Trophoblast cell (in vitro differentiated cells and primary cell): ENCODE data around the gene CFAP99.

Experiments used
- DNase-seq, 2 donors: peaks; one replicate each; pipeline ENCODE4 v3.0.0-alpha.2; 2016
- H2AFZ ChIP-seq: 2 replicates; pipeline ENCODE4 v1.6.1; 2013; ENCODE audit warnings: low read length, moderate library complexity, mild to moderate bottlenecking; ENCODE audit not compliant: insufficient read depth, poor library complexity
- H2AK5ac ChIP-seq: 2 replicates; pipeline ENCODE4 v1.6.1; 2013; ENCODE audit warnings: mild to moderate bottlenecking, low read length
- H2BK120ac ChIP-seq: 2 replicates; pipeline ENCODE4 v1.6.1; 2013; ENCODE audit warnings: low read length, mild to moderate bottlenecking, moderate library complexity; ENCODE audit not compliant: insufficient read depth, poor library complexity
- H2BK12ac ChIP-seq: 2 replicates; pipeline ENCODE4 v1.6.1; 2013; ENCODE audit warnings: mild to moderate bottlenecking, low read length, moderate library complexity
- H2BK5ac ChIP-seq: 2 replicates; pipeline ENCODE4 v1.6.1; 2013; ENCODE audit warnings: low read length, low read depth, moderate library complexity, mild to moderate bottlenecking; ENCODE audit not compliant: poor library complexity
- H3K14ac ChIP-seq: 2 replicates; pipeline ENCODE4 v1.6.1; 2013; ENCODE audit warnings: mild to moderate bottlenecking, low read length
- H3K18ac ChIP-seq: 2 replicates; pipeline ENCODE4 v1.6.1; 2013; ENCODE audit warnings: mild to moderate bottlenecking, low read length
- H3K23ac ChIP-seq: 2 replicates; pipeline ENCODE4 v1.6.1; 2013; ENCODE audit warnings: low read length
- H3K27ac ChIP-seq: 2 replicates; pipeline ENCODE4 v1.5.1; 2013; ENCODE audit warnings: low read depth, mild to moderate bottlenecking, inconsistent platforms, low read length, moderate library complexity
- H3K27me3 ChIP-seq: 2 replicates; pipeline ENCODE4 v1.6.1; 2013; ENCODE audit warnings: inconsistent platforms, mild to moderate bottlenecking, low read length, moderate library complexity; ENCODE audit not compliant: insufficient read depth
- H3K36me3 ChIP-seq, 2 experiments: 1 replicate in 1 of 2; 2 replicates in 1 of 2; pipeline ENCODE4 v1.6.1; 2013; ENCODE audit warnings: low read length in 2 of 2, mild to moderate bottlenecking in 2 of 2, moderate library complexity in 1 of 2; ENCODE audit not compliant: insufficient read depth in 2 of 2, control insufficient read depth in 1 of 2
- H3K4ac ChIP-seq: 2 replicates; pipeline ENCODE4 v1.6.1; 2013; ENCODE audit warnings: low read depth, mild to moderate bottlenecking, low read length, moderate library complexity
- H3K4me1 ChIP-seq, 2 experiments: 1 replicate in 1 of 2; 2 replicates in 1 of 2; pipeline ENCODE4 v1.6.1; 2013; ENCODE audit warnings: low read length in 2 of 2, mild to moderate bottlenecking in 2 of 2, moderate library complexity in 1 of 2; ENCODE audit not compliant: insufficient read depth in 2 of 2, control insufficient read depth in 1 of 2
- H3K4me2 ChIP-seq: 2 replicates; pipeline ENCODE4 v1.6.1; 2013; ENCODE audit warnings: inconsistent platforms, mild to moderate bottlenecking, low read length, moderate library complexity
- H3K4me3 ChIP-seq: 2 replicates; pipeline ENCODE4 v1.5.1; 2013; ENCODE audit warnings: mild to moderate bottlenecking, low read depth, low read length, inconsistent platforms
- H3K79me1 ChIP-seq: one replicate; pipeline ENCODE4 v1.6.1; 2013; ENCODE audit warnings: low read length
- H3K79me2 ChIP-seq: 2 replicates; pipeline ENCODE4 v1.6.1; 2013; ENCODE audit warnings: low read length, mild to moderate bottlenecking; ENCODE audit not compliant: control insufficient read depth, insufficient read depth, poor library complexity
- H3K9ac ChIP-seq: 2 replicates; pipeline ENCODE4 v1.6.1; 2013; ENCODE audit warnings: mild to moderate bottlenecking, low read length
- H3K9me3 ChIP-seq: 2 replicates; pipeline ENCODE4 v1.6.1; 2013; ENCODE audit warnings: low read depth, mild to moderate bottlenecking, control low read depth, inconsistent platforms, low read length; ENCODE audit not compliant: insufficient read depth
- H4K12ac ChIP-seq: 2 replicates; pipeline ENCODE4 v1.6.1; 2013; ENCODE audit warnings: low read depth, mild to moderate bottlenecking, low read length, moderate library complexity
- H4K8ac ChIP-seq: 2 replicates; pipeline ENCODE4 v1.6.1; 2013; ENCODE audit warnings: low read depth, mild to moderate bottlenecking, low read length, moderate library complexity
- H4K91ac ChIP-seq: one replicate; pipeline ENCODE4 v1.6.1; 2013; ENCODE audit warnings: low read depth, mild to moderate bottlenecking, low read length, moderate library complexity
- WGBS: extraction: QIAGEN DNeasy Blood & Tissue Kit; methylation state at CpG from one replicate; pipeline ENCODE4 v1.1.7; 2013; ENCODE audit warnings: missing lambda C conversion rate; ENCODE audit not compliant: insufficient read length, insufficient coverage; ENCODE audit errors: extremely low coverage; 5-methylcytosine and 5-hydroxymethylcytosine counted together

CFAP99 gene

DNA sequence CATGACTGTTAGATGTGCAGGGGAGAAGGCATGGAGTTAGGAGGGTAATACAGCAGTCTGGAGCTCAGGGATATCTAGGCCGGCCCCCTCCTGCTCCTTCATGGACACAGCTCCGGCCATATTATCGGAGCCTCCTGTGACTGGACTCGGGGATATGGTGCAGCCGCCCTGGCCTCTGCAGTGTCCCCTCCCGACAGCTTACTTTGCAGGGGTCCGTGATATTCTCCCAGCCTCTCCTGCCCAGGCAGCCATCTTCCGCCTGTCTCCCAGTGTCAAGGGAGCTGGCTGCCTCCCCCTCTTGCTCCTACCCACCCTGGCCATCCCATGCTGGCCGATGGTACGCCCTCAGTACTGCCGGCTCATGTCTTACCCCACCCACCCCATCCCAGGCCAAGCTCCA is 30.3 kb downstream of the CFAP99 start:
- H3K79me1 ChIP-seq: no peaks in the 10 kb centered on the region
- H2BK12ac ChIP-seq: no peak overlapping the region
- no peak overlapping the region for H2AFZ ChIP-seq
- H3K14ac ChIP-seq: no peak overlapping the region
- H3K18ac ChIP-seq: no peak overlapping the region
- no peak overlapping the region for H3K4me3 ChIP-seq
- H3K23ac ChIP-seq: no peak overlapping the region
- H3K4me2 ChIP-seq: no peak overlapping the region
- H2BK120ac ChIP-seq: no peak overlapping the region
- no CpG with 5 or more reads among the region's 11 CpGs for WGBS
- DNase-seq: no peak
- H3K4me1 ChIP-seq: no peaks in the 10 kb centered on the region
- no peak overlapping the region for H4K8ac ChIP-seq
- H3K27ac ChIP-seq: no peak overlapping the region
- H3K9me3 ChIP-seq: peaks cover 6% of the 10 kb centered on the region
- no peak overlapping the region for H4K12ac ChIP-seq
- no peak overlapping the region for H4K91ac ChIP-seq
- no peaks in the 10 kb centered on the region for H3K79me2 ChIP-seq
- H2AK5ac ChIP-seq: no peak overlapping the region
- H3K36me3 ChIP-seq: no peaks in the 10 kb centered on the region
- H3K4ac ChIP-seq: no peak overlapping the region
- no peaks in the 10 kb centered on the region for H3K27me3 ChIP-seq
- no peak overlapping the region for H2BK5ac ChIP-seq
- H3K9ac ChIP-seq: no peak overlapping the region

DNA sequence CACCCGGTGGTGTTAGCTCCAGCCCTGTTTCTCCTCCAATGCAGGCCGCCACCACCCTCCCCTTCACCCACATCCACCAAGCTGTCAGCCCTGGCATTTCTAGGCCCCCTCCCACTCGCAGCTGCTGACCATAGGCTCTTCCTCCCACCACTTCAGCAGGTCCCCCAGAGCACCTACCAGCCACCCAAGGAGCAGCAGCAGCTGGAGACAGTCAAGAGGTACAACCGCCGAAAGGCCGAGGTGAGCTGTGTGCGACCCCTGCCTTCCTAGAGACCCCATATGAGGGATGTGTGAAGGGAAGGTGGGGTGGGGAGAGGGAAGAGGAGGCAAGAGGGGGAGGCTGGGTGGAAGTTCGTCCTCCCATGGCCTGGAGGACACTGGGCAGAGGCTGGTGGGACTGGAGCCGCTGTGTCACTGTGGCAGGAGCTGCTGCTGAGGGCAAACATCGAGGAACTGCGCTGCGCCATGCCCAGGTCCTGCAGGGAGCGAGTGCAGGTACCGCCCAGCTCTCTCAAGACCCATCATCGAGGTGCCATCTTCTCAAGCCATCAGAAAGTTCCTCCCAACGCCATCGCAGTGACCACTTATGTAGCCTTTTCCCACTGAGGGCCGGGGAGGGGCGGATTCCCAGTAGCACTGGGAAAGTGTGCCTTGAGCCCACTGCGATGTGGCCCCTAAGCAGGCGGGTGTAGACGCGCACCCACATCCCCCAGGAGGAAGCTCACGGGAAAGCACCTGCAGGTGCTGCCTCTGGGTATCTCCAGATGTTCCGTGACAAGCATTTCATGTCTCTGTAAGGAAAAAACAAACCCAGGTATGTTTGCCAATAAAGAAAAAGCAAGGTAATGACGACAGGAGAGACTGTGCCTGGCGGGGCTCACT is 31.0 kb downstream of the CFAP99 start:
- no peak overlapping the region for H3K4me3 ChIP-seq
- no peak overlapping the region for H3K9ac ChIP-seq
- H3K4ac ChIP-seq: no peak overlapping the region
- H2AFZ ChIP-seq: no peak overlapping the region
- no peak overlapping the region for H3K27ac ChIP-seq
- H4K8ac ChIP-seq: no peak overlapping the region
- no peak overlapping the region for H3K23ac ChIP-seq
- H3K79me1 ChIP-seq: no peaks in the 10 kb centered on the region
- no peak overlapping the region for H2BK5ac ChIP-seq
- peaks cover 6% of the 10 kb centered on the region for H3K9me3 ChIP-seq
- no peak overlapping the region for H4K91ac ChIP-seq
- no CpG with 5 or more reads among the region's 27 CpGs for WGBS
- H3K36me3 ChIP-seq: no peaks in the 10 kb centered on the region
- H3K27me3 ChIP-seq: no peaks in the 10 kb centered on the region
- no peak overlapping the region for H2AK5ac ChIP-seq
- no peak overlapping the region for H3K18ac ChIP-seq
- H4K12ac ChIP-seq: no peak overlapping the region
- H2BK12ac ChIP-seq: no peak overlapping the region
- no peaks in the 10 kb centered on the region for H3K79me2 ChIP-seq
- no peak for DNase-seq
- no peak overlapping the region for H3K14ac ChIP-seq
- H3K4me2 ChIP-seq: no peak overlapping the region
- no peaks in the 10 kb centered on the region for H3K4me1 ChIP-seq
- no peak overlapping the region for H2BK120ac ChIP-seq

DNA sequence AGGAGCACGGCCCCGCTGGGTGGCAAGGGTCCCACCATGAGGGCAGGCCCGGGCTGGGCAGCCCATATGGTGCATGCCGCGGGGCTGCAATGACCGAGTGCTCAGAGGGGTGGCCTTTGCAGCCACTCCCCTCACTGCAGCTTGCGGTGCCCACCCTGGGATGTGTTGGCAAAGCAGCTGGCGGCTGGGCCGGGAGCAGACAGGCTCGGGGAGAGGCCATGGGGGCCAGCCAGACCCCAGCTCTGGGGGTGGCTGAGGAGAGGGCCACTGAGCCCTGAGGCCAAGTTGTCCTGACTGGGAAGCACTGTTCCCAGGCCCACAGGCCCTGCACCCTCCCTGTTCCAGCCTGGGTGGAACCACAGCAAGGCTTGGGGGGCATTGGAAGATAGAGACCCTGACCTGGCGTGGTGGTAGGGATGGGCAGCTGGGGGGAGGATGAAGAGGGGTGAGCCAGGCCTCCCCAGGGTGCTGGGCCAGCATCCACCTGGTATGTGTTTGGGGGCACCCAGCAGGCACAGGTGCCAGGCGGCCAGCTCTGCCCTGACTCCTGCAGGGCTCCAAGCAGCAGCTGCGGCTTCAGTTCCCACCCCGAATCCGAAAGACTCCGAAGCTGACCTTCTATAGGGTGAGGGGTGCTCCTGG is 31.8 kb downstream of the CFAP99 start:
- no peak overlapping the region for H4K91ac ChIP-seq
- peaks cover 4% of the 10 kb centered on the region for H3K9me3 ChIP-seq
- no peaks in the 10 kb centered on the region for H3K79me2 ChIP-seq
- H4K8ac ChIP-seq: no peak overlapping the region
- WGBS: no CpG with 5 or more reads among the region's 16 CpGs
- no peak overlapping the region for H2BK120ac ChIP-seq
- no peak overlapping the region for H3K4me2 ChIP-seq
- no peak overlapping the region for H3K23ac ChIP-seq
- no peak overlapping the region for H3K27ac ChIP-seq
- H4K12ac ChIP-seq: no peak overlapping the region
- H2BK5ac ChIP-seq: no peak overlapping the region
- H2AFZ ChIP-seq: no peak overlapping the region
- no peak for DNase-seq
- no peak overlapping the region for H2AK5ac ChIP-seq
- H3K4me1 ChIP-seq: no peaks in the 10 kb centered on the region
- no peak overlapping the region for H3K18ac ChIP-seq
- no peak overlapping the region for H3K14ac ChIP-seq
- no peak overlapping the region for H3K4ac ChIP-seq
- no peak overlapping the region for H3K4me3 ChIP-seq
- H3K79me1 ChIP-seq: no peaks in the 10 kb centered on the region
- no peaks in the 10 kb centered on the region for H3K36me3 ChIP-seq
- no peak overlapping the region for H2BK12ac ChIP-seq
- H3K9ac ChIP-seq: no peak overlapping the region
- no peaks in the 10 kb centered on the region for H3K27me3 ChIP-seq

DNA sequence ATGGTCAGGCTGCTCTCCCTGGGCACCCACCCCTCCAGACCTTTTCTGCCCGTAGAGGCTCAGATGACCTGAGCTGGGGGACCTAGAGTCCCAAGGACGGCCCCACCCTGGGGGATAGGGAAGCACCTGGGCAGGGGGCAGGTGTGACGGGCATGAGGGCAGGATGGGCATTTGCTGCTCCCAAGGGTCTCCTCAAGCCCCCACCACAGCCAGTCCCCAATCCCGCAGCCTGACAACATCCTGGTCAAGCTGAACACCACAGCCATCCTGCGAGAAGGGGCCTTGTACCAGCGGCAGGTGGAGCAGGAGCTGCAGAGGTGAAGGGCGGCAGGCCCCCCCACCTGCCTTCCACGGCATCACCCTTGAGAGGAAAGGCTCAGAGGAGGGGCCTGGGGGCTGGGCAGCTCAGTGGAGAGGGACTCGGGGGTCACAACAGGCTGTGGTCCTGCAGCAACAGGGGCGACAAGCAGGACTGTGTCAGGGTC is 32.3 kb downstream of the CFAP99 start:
- no peak overlapping the region for H4K8ac ChIP-seq
- H3K9me3 ChIP-seq: peaks cover 4% of the 10 kb centered on the region
- H2AFZ ChIP-seq: no peak overlapping the region
- H3K27ac ChIP-seq: no peak overlapping the region
- H3K4me2 ChIP-seq: no peak overlapping the region
- H3K4ac ChIP-seq: no peak overlapping the region
- no peak overlapping the region for H3K23ac ChIP-seq
- H2BK120ac ChIP-seq: no peak overlapping the region
- no peaks in the 10 kb centered on the region for H3K4me1 ChIP-seq
- H3K36me3 ChIP-seq: no peaks in the 10 kb centered on the region
- no peak overlapping the region for H3K9ac ChIP-seq
- no peak for DNase-seq
- no peaks in the 10 kb centered on the region for H3K79me1 ChIP-seq
- H3K27me3 ChIP-seq: no peaks in the 10 kb centered on the region
- no peak overlapping the region for H2BK12ac ChIP-seq
- H4K91ac ChIP-seq: no peak overlapping the region
- H2AK5ac ChIP-seq: no peak overlapping the region
- H2BK5ac ChIP-seq: no peak overlapping the region
- no CpG with 5 or more reads among the region's 10 CpGs for WGBS
- H3K14ac ChIP-seq: no peak overlapping the region
- no peak overlapping the region for H4K12ac ChIP-seq
- H3K79me2 ChIP-seq: no peaks in the 10 kb centered on the region
- H3K18ac ChIP-seq: no peak overlapping the region
- no peak overlapping the region for H3K4me3 ChIP-seq
